ENCODE measurements around the gene PICALM.

GRCh38 chr11:86073948-86074347, 5.1 kb upstream of the PICALM start:
- TF ChIP-seq CTCF (IDR thresholded peaks at IDR 0.05) (no peak), POLR2A (IDR thresholded peaks at IDR 0.05; ENCODE audit: low read length) (no peak), EP300 (IDR thresholded peaks at IDR 0.05) (no peak), MAFK (IDR thresholded peaks at IDR 0.05; ENCODE audit: partially characterized antibody) (no peak), PBX3 (IDR thresholded peaks at IDR 0.05) (no peak), RFX5 (IDR thresholded peaks at IDR 0.05) (no peak), SMC3 (IDR thresholded peaks at IDR 0.05) (no peak), EHMT2 (IDR thresholded peaks at IDR 0.05; ENCODE audit: low read depth) (no peak)
- TF ChIP-seq, protein P1, sequence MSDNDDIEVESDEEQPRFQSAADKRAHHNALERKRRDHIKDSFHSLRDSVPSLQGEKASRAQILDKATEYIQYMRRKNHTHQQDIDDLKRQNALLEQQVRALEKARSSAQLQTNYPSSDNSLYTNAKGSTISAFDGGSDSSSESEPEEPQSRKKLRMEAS (IDR thresholded peaks at IDR 0.05) = no peak

Data from A549 (cell line).